HepG2 (cell line): ENCODE data around the gene AGAP1. TPM values are rescaled to one million over a fixed set of nuclear protein-coding genes. Genes with fewer than 3 reads are reported as not detected.

Source experiments
- ATAC-seq: fragments of 200-7000 bp; cut with Tn5 transposase; 3 replicates; pipeline ENCODE4 v1.9.1; 2020; ENCODE audit warnings: mild to moderate bottlenecking, moderate library complexity
- BruUV-seq: library from RNA; stranded (reverse); fragments of 400-500 nt; replicated peaks from 2 replicates; lab custom pipeline; 2021; lab: Mats Ljungman, UMichigan
- CTCF ChIA-PET: fragments of 300-600 bp; formaldehyde crosslinking; extraction: SDS; loops from one replicate; lab custom pipeline; 2021; ENCODE audit warnings: low total read pairs, inconsistent platforms, low intra/inter-chr PET ratio; lab: Yijun Ruan, JAX
- POLR2A ChIA-PET: fragments of 350-600 bp; sonication (Branson Sonifier 250); formaldehyde crosslinking; loops from one replicate; lab custom pipeline; 2020; ENCODE audit warnings: antibody characterized with exemption, inconsistent platforms; lab: Yijun Ruan, JAX
- DNase-seq: peaks from one replicate; pipeline ENCODE4 v3.0.0-alpha.2; 2015; ENCODE audit warnings: low spot score
- FAIRE-seq: peaks from 3 replicates; lab custom pipeline; 2011; peaks lifted over from hg19 to GRCh38; lab: Jason Lieb, UNC
- H2AFZ ChIP-seq: one replicate; pipeline ENCODE4 v1.6.1; 2011; ENCODE audit warnings: low read length, inconsistent platforms
- H3K27ac ChIP-seq: fragments of 300-600 bp; 3 replicates; pipeline ENCODE4 v1.8.0; 2011; ENCODE audit warnings: mixed run types, mild to moderate bottlenecking, mixed read lengths, low read length, inconsistent platforms; ENCODE audit not compliant: insufficient read depth; ENCODE audit errors: extremely low read length
- H3K27me3 ChIP-seq, 2 experiments: fragments of 200-600 bp in 1 of 2; 2 replicates in 1 of 2; 3 replicates in 1 of 2; pipeline versions ENCODE4 v1.6.0 to v1.8.0; 2011; ENCODE audit warnings: low read length in 2 of 2, mild to moderate bottlenecking in 2 of 2, moderate library complexity in 2 of 2, inconsistent platforms in 1 of 2; ENCODE audit not compliant: insufficient read depth in 2 of 2, control insufficient read depth in 1 of 2
- H3K36me3 ChIP-seq, 2 experiments: fragments of 200-600 bp in 1 of 2; replicated peaks in 1 of 2; 2 replicates in 1 of 2; 3 replicates in 1 of 2; pipeline versions ENCODE4 v1.5.1 to v1.8.0; 2011; ENCODE audit warnings: low read length in 2 of 2, inconsistent platforms in 1 of 2; ENCODE audit not compliant: insufficient read depth in 2 of 2, control insufficient read depth in 1 of 2
- H3K4me1 ChIP-seq: 2 replicates; pipeline ENCODE4 v1.5.1; 2012; ENCODE audit warnings: low read length, inconsistent platforms; ENCODE audit not compliant: insufficient read depth
- H3K4me2 ChIP-seq: 2 replicates; pipeline ENCODE4 v1.6.0; 2011; ENCODE audit warnings: low read depth, low read length, inconsistent platforms
- H3K4me3 ChIP-seq, 3 experiments: fragments of 200-600 bp in 1 of 3; sonication (generic), shearing (Covaris generic) in 1 of 3; replicated peaks in 1 of 3; 2 replicates each; pipeline ENCODE4 v1.5.1; 2011 to 2016; ENCODE audit warnings: low read length in 3 of 3, inconsistent platforms in 2 of 3, low read depth in 2 of 3, mild to moderate bottlenecking in 2 of 3, control low read depth in 1 of 3, mixed read lengths in 1 of 3; ENCODE audit not compliant: insufficient read depth in 1 of 3
- H3K79me2 ChIP-seq: one replicate; pipeline ENCODE4 v1.6.1; 2011; ENCODE audit warnings: low read length, inconsistent platforms; ENCODE audit not compliant: insufficient read depth
- H3K9ac ChIP-seq: 2 replicates; pipeline ENCODE4 v1.6.0; 2011; ENCODE audit warnings: mild to moderate bottlenecking, low read depth, low read length, inconsistent platforms; ENCODE audit not compliant: insufficient read depth
- H3K9me3 ChIP-seq: 2 replicates; pipeline ENCODE4 v1.5.1; 2012; ENCODE audit warnings: mild to moderate bottlenecking, low read length
- H4K20me1 ChIP-seq: 2 replicates; pipeline ENCODE4 v1.6.0; 2011; ENCODE audit warnings: inconsistent platforms, mild to moderate bottlenecking, low read length, moderate library complexity; ENCODE audit not compliant: insufficient read depth
- CBX2 ChIP-seq, 2 experiments: fragments of 200-600 bp in 1 of 2; sonication (generic); formaldehyde crosslinking in 1 of 2; IDR thresholded peaks; 2 replicates each; pipeline versions ENCODE4 v1.7.0 to v1.8.1; 2018 to 2022; ENCODE audit warnings: low read depth in 2 of 2, low read length in 1 of 2, mild to moderate bottlenecking in 1 of 2, missing genetic modification reagents in 1 of 2
- ZNF468 ChIP-seq: sonication (generic); formaldehyde crosslinking; IDR thresholded peaks from 2 replicates; pipeline ENCODE4 v1.8.0; 2022; ENCODE audit warnings: mild to moderate bottlenecking, moderate library complexity, missing genetic modification reagents
- ZNF879 ChIP-seq: sonication (generic); formaldehyde crosslinking; IDR thresholded peaks from 2 replicates; pipeline ENCODE4 v1.8.1; 2023; ENCODE audit warnings: missing genetic modification reagents
- ZZZ3 ChIP-seq: sonication (generic); formaldehyde crosslinking; IDR thresholded peaks from 2 replicates; pipeline ENCODE4 v1.4.0; 2020; ENCODE audit warnings: missing genetic modification reagents, mild to moderate bottlenecking, borderline replicate concordance
- WGBS: methylation state at CpG from one replicate; pipeline ENCODE4 v1.1.6; 2017; ENCODE audit warnings: low lambda C conversion rate; 5-methylcytosine and 5-hydroxymethylcytosine counted together
- in situ Hi-C: cut with HindIII; loops from 2 replicates; pipeline ENCODE4 v1.10.0; 2017; ENCODE audit warnings: low pct_unique_long_range_greater_than_20kb; ENCODE audit not compliant: extremely low pct_ligation_motif_present
- intact Hi-C: fragments of 100-400 bp; cut with micrococcal nuclease; formaldehyde crosslinking; loops from one replicate; pipeline ENCODE4 v1.10.0; 2022; ENCODE audit not compliant: unreplicated experiment
- polyA plus RNA-seq, 8 experiments: library from polyadenylated mRNA; depleted of rRNA in 3 of 8; stranded (reverse) in 7 of 8; unstranded in 1 of 8; fragments of >200 nt; fragmentation: Illumina TruSeq in 4 of 8; extraction: Trizol in 4 of 8; gene quantifications; 2 replicates each; pipeline versions ENCODE4 v1.2.1 to v1.2.3, GENCODE V29; 2011 to 2016; ENCODE audit warnings: low read depth in 4 of 8, missing spikeins in 1 of 8, mixed read lengths in 1 of 8; ENCODE audit not compliant: insufficient read depth in 1 of 8
- total RNA-seq, 5 experiments: library from RNA; depleted of rRNA; stranded (reverse); fragments of >200 nt; fragmentation: Illumina TruSeq; extraction: Trizol; gene quantifications; 2 replicates each; pipeline ENCODE4 v1.2.3, GENCODE V29; 2016; ENCODE audit warnings: low read depth in 1 of 5

The AGAP1 gene
- total and polyA plus RNA-seq, 2 of the 13 experiments (the other 11 are each of a cell fraction or from before 2014, with no cell fraction given): 21.2 to 32.7 TPM

GRCh38 chr2:236170590-236171165 is 676.8 kb downstream of the AGAP1 start:
- no peak for DNase-seq
- FAIRE-seq: no peak
- intact Hi-C loops: no loop called here
- H3K9ac ChIP-seq: no peak overlapping the region
- peaks cover 12% of the 10 kb centered on the region for H3K4me1 ChIP-seq
- H3K79me2 ChIP-seq: no peaks in the 10 kb centered on the region
- no peaks in the 10 kb centered on the region for H3K9me3 ChIP-seq
- H3K36me3 ChIP-seq: no peaks in the 10 kb centered on the region
- H4K20me1 ChIP-seq: peaks cover 21% of the 10 kb centered on the region
- peak; percentile 90; the same call in 1 of the 2 replicates for TF ChIP-seq CBX2 (IDR thresholded peaks at IDR 0.05; ENCODE audit: low read depth, low read length)
- TF ChIP-seq CBX2 (CRISPR knock-in tag; IDR thresholded peaks at IDR 0.05; ENCODE audit: low read depth): no peak
- no peak for TF ChIP-seq ZNF468 (CRISPR knock-in tag)
- TF ChIP-seq ZZZ3: no peak
- no peak overlapping the region for H3K4me2 ChIP-seq
- ChIA-PET CTCF (no interaction called here), POLR2A (no interaction called here)
- no peak overlapping the region for H2AFZ ChIP-seq
- in situ Hi-C loops: no loop called here
- H3K4me3 ChIP-seq: no peak overlapping the region
- no TSS peak for BruUV-seq
- H3K27ac ChIP-seq: no peak overlapping the region
- H3K27me3 ChIP-seq: peaks cover 40 to 100% of the 10 kb centered on the region in 2 experiments
- 28% methylated on average over 21 of the region's 21 CpGs for WGBS
- no peak for ATAC-seq

- no peaks in the 10 kb centered on the region for H3K9me3 ChIP-seq
- H3K4me3 ChIP-seq: no peak overlapping the region
- DNase-seq (no peak), FAIRE-seq (no peak), ATAC-seq (no peak)
- POLR2A ChIA-PET: no interaction called here
- H3K9ac ChIP-seq: no peak overlapping the region
- H2AFZ ChIP-seq: no peak overlapping the region
- 26% methylated on average over 24 of the region's 27 CpGs for WGBS
- H3K27ac ChIP-seq: no peak overlapping the region
- no peak for TF ChIP-seq ZNF879 (CRISPR knock-in tag)
- TF ChIP-seq CBX2 (IDR thresholded peaks at IDR 0.05; ENCODE audit: low read depth, low read length): 0 out of 2 replicates have a peak, but pooled peaks have one; percentile 1
- no peak for TF ChIP-seq CBX2 (CRISPR knock-in tag; IDR thresholded peaks at IDR 0.05; ENCODE audit: low read depth)
- peaks cover 17% of the 10 kb centered on the region for H4K20me1 ChIP-seq
- in situ Hi-C loops: no loop called here
- BruUV-seq: no TSS peak
- H3K27me3 ChIP-seq: peaks cover 36 to 99% of the 10 kb centered on the region in 2 experiments
- no peaks in the 10 kb centered on the region for H3K79me2 ChIP-seq
- intact Hi-C loops: no loop called here
- CTCF ChIA-PET: no interaction called here
- H3K36me3 ChIP-seq: no peaks in the 10 kb centered on the region
- peaks cover 11% of the 10 kb centered on the region for H3K4me1 ChIP-seq
- no peak overlapping the region for H3K4me2 ChIP-seq
Observed at GRCh38 chr2:236171181-236171679, 677.4 kb downstream of the AGAP1 start.
